ENCODE data around the gene KCNF1. TPM values are rescaled to one million over a fixed set of nuclear protein-coding genes. Genes with fewer than 3 reads are reported as not detected.

Gene KCNF1
- polyA plus RNA-seq, 1 donor, result 1.3 TPM

- DNase-seq, result no peak
- Histone ChIP-seq H3K27ac (ENCODE audit: low read length) (no peak overlapping the region), H3K9me3 (ENCODE audit: control insufficient read depth, low read depth, low read length) (peaks cover 11% of the 10 kb centered on the region), H3K4me3 (ENCODE audit: low read length) (no peak overlapping the region), H3K4me1 (ENCODE audit: control insufficient read depth, insufficient read depth, low read length) (no peaks in the 10 kb centered on the region), H3K27me3 (ENCODE audit: control insufficient read depth, insufficient read depth, low read length) (peaks cover 42% of the 10 kb centered on the region), H3K36me3 (ENCODE audit: control insufficient read depth, insufficient read depth, low read length) (no peaks in the 10 kb centered on the region)
- no CpG with 5 or more reads among the region's 38 CpGs for WGBS (ENCODE audit: insufficient coverage, low lambda C conversion rate)
These were observed 2.0 kb downstream of the KCNF1 start for GRCh38 chr2:10913501-10914271.

- H3K9me3 ChIP-seq (ENCODE audit: control insufficient read depth, low read depth, low read length), result peaks cover 11% of the 10 kb centered on the region
- H3K27ac ChIP-seq (ENCODE audit: low read length), result no peak overlapping the region
- peaks cover 42% of the 10 kb centered on the region for H3K27me3 ChIP-seq (ENCODE audit: control insufficient read depth, insufficient read depth, low read length)
- no peak overlapping the region for H3K4me3 ChIP-seq (ENCODE audit: low read length)
- H3K36me3 ChIP-seq (ENCODE audit: control insufficient read depth, insufficient read depth, low read length), result no peaks in the 10 kb centered on the region
- DNase-seq, result no peak
- no peaks in the 10 kb centered on the region for H3K4me1 ChIP-seq (ENCODE audit: control insufficient read depth, insufficient read depth, low read length)
- no CpG with 5 or more reads among the region's 7 CpGs for WGBS (ENCODE audit: insufficient coverage, low lambda C conversion rate)
These were observed 2.5 kb downstream of the KCNF1 start for GRCh38 chr2:10914272-10914693.

- no peak for DNase-seq
- Histone ChIP-seq H3K27ac (ENCODE audit: low read length) (no peak overlapping the region), H3K36me3 (ENCODE audit: control insufficient read depth, insufficient read depth, low read length) (no peaks in the 10 kb centered on the region), H3K4me1 (ENCODE audit: control insufficient read depth, insufficient read depth, low read length) (no peaks in the 10 kb centered on the region), H3K9me3 (ENCODE audit: control insufficient read depth, low read depth, low read length) (peaks cover 11% of the 10 kb centered on the region), H3K4me3 (ENCODE audit: low read length) (no peak overlapping the region), H3K27me3 (ENCODE audit: control insufficient read depth, insufficient read depth, low read length) (peaks cover 42% of the 10 kb centered on the region)
- no CpG with 5 or more reads among the region's 7 CpGs for WGBS (ENCODE audit: insufficient coverage, low lambda C conversion rate)
These were observed 3.5 kb downstream of the KCNF1 start for GRCh38 chr2:10915236-10915635.

GRCh38 chr2:10915731-10916276 is 4.1 kb downstream of the KCNF1 start:
- no peak overlapping the region for H3K27ac ChIP-seq (ENCODE audit: low read length)
- H3K9me3 ChIP-seq (ENCODE audit: control insufficient read depth, low read depth, low read length), result peaks cover 11% of the 10 kb centered on the region
- peaks cover 39% of the 10 kb centered on the region for H3K27me3 ChIP-seq (ENCODE audit: control insufficient read depth, insufficient read depth, low read length)
- WGBS (ENCODE audit: insufficient coverage, low lambda C conversion rate), result no CpG with 5 or more reads among the region's 10 CpGs
- H3K4me1 ChIP-seq (ENCODE audit: control insufficient read depth, insufficient read depth, low read length), result no peaks in the 10 kb centered on the region
- H3K4me3 ChIP-seq (ENCODE audit: low read length), result no peak overlapping the region
- DNase-seq, result no peak
- H3K36me3 ChIP-seq (ENCODE audit: control insufficient read depth, insufficient read depth, low read length), result no peaks in the 10 kb centered on the region

- no CpG with 5 or more reads among the region's 6 CpGs for WGBS (ENCODE audit: insufficient coverage, low lambda C conversion rate)
- Histone ChIP-seq H3K27me3 (ENCODE audit: control insufficient read depth, insufficient read depth, low read length) (peaks cover 29% of the 10 kb centered on the region), H3K9me3 (ENCODE audit: control insufficient read depth, low read depth, low read length) (peaks cover 11% of the 10 kb centered on the region), H3K4me3 (ENCODE audit: low read length) (no peak overlapping the region), H3K27ac (ENCODE audit: low read length) (no peak overlapping the region), H3K36me3 (ENCODE audit: control insufficient read depth, insufficient read depth, low read length) (no peaks in the 10 kb centered on the region), H3K4me1 (ENCODE audit: control insufficient read depth, insufficient read depth, low read length) (no peaks in the 10 kb centered on the region)
- no peak for DNase-seq
These were observed 5.2 kb downstream of the KCNF1 start for GRCh38 chr2:10916953-10917352.

- Histone ChIP-seq H3K27ac (ENCODE audit: low read length) (no peak overlapping the region), H3K27me3 (ENCODE audit: control insufficient read depth, insufficient read depth, low read length) (peaks cover 24% of the 10 kb centered on the region), H3K4me1 (ENCODE audit: control insufficient read depth, insufficient read depth, low read length) (no peaks in the 10 kb centered on the region), H3K36me3 (ENCODE audit: control insufficient read depth, insufficient read depth, low read length) (no peaks in the 10 kb centered on the region), H3K4me3 (ENCODE audit: low read length) (no peak overlapping the region), H3K9me3 (ENCODE audit: control insufficient read depth, low read depth, low read length) (peaks cover 7% of the 10 kb centered on the region)
- no peak for DNase-seq
- WGBS (ENCODE audit: insufficient coverage, low lambda C conversion rate), result no CpG with 5 or more reads among the region's 4 CpGs
These were observed 6.2 kb downstream of the KCNF1 start for GRCh38 chr2:10917927-10918326.

- H3K4me3 ChIP-seq (ENCODE audit: low read length), result no peak overlapping the region
These were observed 7.1 kb downstream of the KCNF1 start for GRCh38 chr2:10918661-10919409.

GRCh38 chr2:10919410-10919770 is 7.7 kb downstream of the KCNF1 start:
- Histone ChIP-seq H3K27ac (ENCODE audit: low read length) (no peak overlapping the region), H3K4me3 (ENCODE audit: low read length) (no peak overlapping the region), H3K36me3 (ENCODE audit: control insufficient read depth, insufficient read depth, low read length) (no peaks in the 10 kb centered on the region), H3K27me3 (ENCODE audit: control insufficient read depth, insufficient read depth, low read length) (peaks cover 10% of the 10 kb centered on the region), H3K4me1 (ENCODE audit: control insufficient read depth, insufficient read depth, low read length) (no peaks in the 10 kb centered on the region), H3K9me3 (ENCODE audit: control insufficient read depth, low read depth, low read length) (no peaks in the 10 kb centered on the region)
- WGBS (ENCODE audit: insufficient coverage, low lambda C conversion rate), result no CpG with 5 or more reads among the region's 9 CpGs
- no peak for DNase-seq

More at GRCh38 chr2:10918661-10919409, 7.1 kb downstream of the KCNF1 start:
- Histone ChIP-seq H3K27me3 (ENCODE audit: control insufficient read depth, insufficient read depth, low read length) (peaks cover 15% of the 10 kb centered on the region), H3K36me3 (ENCODE audit: control insufficient read depth, insufficient read depth, low read length) (no peaks in the 10 kb centered on the region), H3K9me3 (ENCODE audit: control insufficient read depth, low read depth, low read length) (no peaks in the 10 kb centered on the region), H3K27ac (ENCODE audit: low read length) (no peak overlapping the region), H3K4me1 (ENCODE audit: control insufficient read depth, insufficient read depth, low read length) (no peaks in the 10 kb centered on the region)
- 69% methylated on average over 2 of the region's 20 CpGs for WGBS (ENCODE audit: insufficient coverage, low lambda C conversion rate)
- DNase-seq, result no peak

- Histone ChIP-seq H3K4me1 (ENCODE audit: control insufficient read depth, insufficient read depth, low read length) (no peaks in the 10 kb centered on the region), H3K4me3 (ENCODE audit: low read length) (no peak overlapping the region), H3K36me3 (ENCODE audit: control insufficient read depth, insufficient read depth, low read length) (no peaks in the 10 kb centered on the region), H3K27me3 (ENCODE audit: control insufficient read depth, insufficient read depth, low read length) (peaks cover 7% of the 10 kb centered on the region), H3K9me3 (ENCODE audit: control insufficient read depth, low read depth, low read length) (no peaks in the 10 kb centered on the region), H3K27ac (ENCODE audit: low read length) (no peak overlapping the region)
- DNase-seq, result no peak
- no CpG with 5 or more reads among the region's 20 CpGs for WGBS (ENCODE audit: insufficient coverage, low lambda C conversion rate)
These were observed 8.3 kb downstream of the KCNF1 start for GRCh38 chr2:10919771-10920621.
